RWPE2 (cell line): ENCODE data around the gene HDAC9.

Experiments
- ATAC-seq: fragments of 200-7000 bp; cut with Tn5 transposase; 3 replicates; pipeline ENCODE4 v1.9.1; 2021; ENCODE audit warnings: low read depth
- DNase-seq: peaks from one replicate; pipeline ENCODE4 v3.0.0-alpha.2; 2020; ENCODE audit warnings: low spot score
- H3K27ac ChIP-seq: fragments of 450-650 bp; 2 replicates; pipeline ENCODE4 v1.5.1; 2017; ENCODE audit warnings: mild to moderate bottlenecking; ENCODE audit not compliant: poor library complexity, severe bottlenecking
- H3K27me3 ChIP-seq: fragments of 250-450 bp; sonication (Bioruptor Pico); 2 replicates; pipeline ENCODE4 v1.5.1; 2021; ENCODE audit warnings: mild to moderate bottlenecking, moderate library complexity; ENCODE audit not compliant: insufficient read depth, poor library complexity, severe bottlenecking
- H3K36me3 ChIP-seq: fragments of 250-450 bp; sonication (Bioruptor Pico); 2 replicates; pipeline ENCODE4 v1.5.1; 2020; ENCODE audit warnings: low read depth, mild to moderate bottlenecking, moderate library complexity
- H3K4me1 ChIP-seq: fragments of 250-450 bp; sonication (Bioruptor Pico); 2 replicates; pipeline ENCODE4 v1.5.1; 2021; ENCODE audit warnings: mild to moderate bottlenecking, moderate library complexity; ENCODE audit not compliant: insufficient read depth, poor library complexity, severe bottlenecking
- H3K4me3 ChIP-seq: fragments of 250-450 bp; sonication (Bioruptor Pico); 2 replicates; pipeline ENCODE4 v1.5.1; 2021; ENCODE audit warnings: mild to moderate bottlenecking, moderate library complexity; ENCODE audit not compliant: severe bottlenecking
- H3K9me3 ChIP-seq: fragments of 250-450 bp; sonication (Bioruptor Pico); 2 replicates; pipeline ENCODE4 v1.5.1; 2021; ENCODE audit warnings: mild to moderate bottlenecking, moderate library complexity; ENCODE audit not compliant: severe bottlenecking
- CTCF ChIP-seq: fragments of 450-650 bp; IDR thresholded peaks from one replicate; pipeline ENCODE4 v1.5.1; 2017; ENCODE audit warnings: mild to moderate bottlenecking, moderate library complexity; ENCODE audit not compliant: poor library complexity, severe bottlenecking

Gene HDAC9

GRCh38 chr7:18792871-18793595, 297.5 kb downstream of the HDAC9 start:
- no peaks in the 10 kb centered on the region for H3K27me3 ChIP-seq
- ATAC-seq: no peak
- no peaks in the 10 kb centered on the region for H3K9me3 ChIP-seq
- TF ChIP-seq CTCF: no peak
- no peak overlapping the region for H3K27ac ChIP-seq
- no peak overlapping the region for H3K4me3 ChIP-seq
- no peaks in the 10 kb centered on the region for H3K4me1 ChIP-seq
- no peak for DNase-seq
- H3K36me3 ChIP-seq: no peaks in the 10 kb centered on the region

- no peak overlapping the region for H3K4me3 ChIP-seq
- no peaks in the 10 kb centered on the region for H3K36me3 ChIP-seq
- no peaks in the 10 kb centered on the region for H3K4me1 ChIP-seq
- H3K27ac ChIP-seq: no peak overlapping the region
- no peak for ATAC-seq
- TF ChIP-seq CTCF: no peak
- H3K27me3 ChIP-seq: no peaks in the 10 kb centered on the region
- H3K9me3 ChIP-seq: no peaks in the 10 kb centered on the region
- no peak for DNase-seq
Observed at GRCh38 chr7:18796216-18796615, 300.7 kb downstream of the HDAC9 start.

- no peak for DNase-seq
- H3K4me1 ChIP-seq: no peaks in the 10 kb centered on the region
- no peaks in the 10 kb centered on the region for H3K36me3 ChIP-seq
- H3K4me3 ChIP-seq: no peak overlapping the region
- ATAC-seq: no peak
- H3K27me3 ChIP-seq: no peaks in the 10 kb centered on the region
- no peaks in the 10 kb centered on the region for H3K9me3 ChIP-seq
- TF ChIP-seq CTCF: no peak
- H3K27ac ChIP-seq: no peak overlapping the region
Observed at GRCh38 chr7:18798088-18798906, 302.7 kb downstream of the HDAC9 start.

GRCh38 chr7:18799899-18800298, 304.4 kb downstream of the HDAC9 start:
- Histone ChIP-seq H3K4me1 (no peaks in the 10 kb centered on the region), H3K27ac (no peak overlapping the region), H3K36me3 (no peaks in the 10 kb centered on the region), H3K9me3 (no peaks in the 10 kb centered on the region), H3K4me3 (no peak overlapping the region), H3K27me3 (no peaks in the 10 kb centered on the region)
- no peak for DNase-seq
- no peak for TF ChIP-seq CTCF
- no peak for ATAC-seq

GRCh38 chr7:18803923-18804322, 308.4 kb downstream of the HDAC9 start:
- H3K4me1 ChIP-seq: no peaks in the 10 kb centered on the region
- no peaks in the 10 kb centered on the region for H3K27me3 ChIP-seq
- no peaks in the 10 kb centered on the region for H3K9me3 ChIP-seq
- H3K27ac ChIP-seq: no peak overlapping the region
- DNase-seq: no peak
- no peak for ATAC-seq
- no peaks in the 10 kb centered on the region for H3K36me3 ChIP-seq
- no peak overlapping the region for H3K4me3 ChIP-seq
- no peak for TF ChIP-seq CTCF
